T1000 (cell line): Measurements from ENCODE around the gene ACAP2.
"Not testable (repeated sequence)": the region's sequence is repeated elsewhere in the genome, so short reads cannot be mapped to it uniquely, and the experiment has no call there.

Experiments used
- DNase-seq: peaks from one replicate; lab custom pipeline; 2025; ENCODE audit warnings: mixed read lengths; lab: John Stamatoyannopoulos, UW

The ACAP2 gene

GRCh38 chr3:195441992-195442572 lies 738 bp downstream of the ACAP2 start:
- DNase-seq, result no peak

GRCh38 chr3:195441476-195441991 lies 1.3 kb downstream of the ACAP2 start:
- no peak for DNase-seq

GRCh38 chr3:195441051-195441450 lies 1.8 kb downstream of the ACAP2 start:
- DNase-seq, result no peak

- DNase-seq, result no peak
Measured at GRCh38 chr3:195440379-195440778, 2.4 kb downstream of the ACAP2 start.

GRCh38 chr3:195438371-195438770 lies 4.4 kb downstream of the ACAP2 start:
- DNase-seq, result no peak

- DNase-seq, result no peak
Measured at GRCh38 chr3:195425849-195426248, 17.0 kb downstream of the ACAP2 start.

- DNase-seq, result no peak
Measured at GRCh38 chr3:195423818-195424217, 19.0 kb downstream of the ACAP2 start.

- DNase-seq, result no peak
Measured at GRCh38 chr3:195421400-195421799, 21.4 kb downstream of the ACAP2 start.

GRCh38 chr3:195416795-195417194 lies 26.0 kb downstream of the ACAP2 start:
- DNase-seq, result no peak

GRCh38 chr3:195411836-195412235 lies 31.0 kb downstream of the ACAP2 start:
- no peak for DNase-seq

GRCh38 chr3:195410546-195410945 lies 32.3 kb downstream of the ACAP2 start:
- DNase-seq, result no peak

- no peak for DNase-seq
Measured at GRCh38 chr3:195407531-195408409, 35.0 kb downstream of the ACAP2 start.

- no peak for DNase-seq
Measured at GRCh38 chr3:195405651-195406050, 37.2 kb downstream of the ACAP2 start.

GRCh38 chr3:195403841-195404408 lies 38.9 kb downstream of the ACAP2 start:
- no peak for DNase-seq

- no peak for DNase-seq
Measured at GRCh38 chr3:195403244-195403643, 39.6 kb downstream of the ACAP2 start.

GRCh38 chr3:195401943-195402342 lies 40.9 kb downstream of the ACAP2 start:
- DNase-seq, result no peak

GRCh38 chr3:195398460-195398859 lies 44.4 kb downstream of the ACAP2 start:
- DNase-seq, result not testable (repeated sequence)

- DNase-seq, result no peak
Measured at GRCh38 chr3:195397524-195397923, 45.3 kb downstream of the ACAP2 start.

- no peak for DNase-seq
Measured at GRCh38 chr3:195395208-195395816, 47.5 kb downstream of the ACAP2 start.

GRCh38 chr3:195394700-195395099 lies 48.1 kb downstream of the ACAP2 start:
- DNase-seq, result no peak

- DNase-seq, result no peak
Measured at GRCh38 chr3:195394024-195394423, 48.8 kb downstream of the ACAP2 start.

- DNase-seq, result no peak
Measured at GRCh38 chr3:195388380-195388779, 54.4 kb downstream of the ACAP2 start.

- no peak for DNase-seq
Measured at GRCh38 chr3:195386739-195387138, 56.1 kb downstream of the ACAP2 start.
